ENCODE measurements around the gene KIF16B.
A peak's percentile ranks its signal among the peaks of the same experiment; 100 is the strongest.

Gene KIF16B

DNA sequence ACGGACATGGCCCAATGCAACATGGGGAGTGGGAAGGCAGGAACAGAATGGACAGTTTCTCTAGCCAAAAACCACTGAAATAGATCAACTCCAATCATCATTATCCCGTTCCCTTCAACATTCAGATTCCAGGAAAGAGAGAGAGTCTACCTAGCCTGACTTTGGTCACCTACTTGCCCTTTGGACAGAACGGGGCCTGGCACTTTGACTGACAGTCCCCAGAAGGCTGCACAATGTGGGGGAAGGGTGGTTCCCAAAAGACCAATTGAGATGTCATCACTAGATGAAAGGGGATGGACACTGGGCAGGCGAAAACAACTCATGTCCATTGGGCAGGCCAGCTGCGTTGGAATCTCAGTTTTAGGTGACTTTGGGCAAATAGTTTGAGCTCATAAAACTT lies 15.0 kb upstream of the KIF16B start:
- Histone ChIP-seq H3K4me3 (ENCODE audit: low read depth, low read length) (no peak overlapping the region), H3K27me3 (ENCODE audit: insufficient read depth, low read depth, severe bottlenecking) (no peaks in the 10 kb centered on the region), H3K36me3 (no peaks in the 10 kb centered on the region), H3K27ac (no peak overlapping the region), H3K9me3 (ENCODE audit: severe bottlenecking) (no peaks in the 10 kb centered on the region)
- no peak for DNase-seq
- TF ChIP-seq, protein P1, sequence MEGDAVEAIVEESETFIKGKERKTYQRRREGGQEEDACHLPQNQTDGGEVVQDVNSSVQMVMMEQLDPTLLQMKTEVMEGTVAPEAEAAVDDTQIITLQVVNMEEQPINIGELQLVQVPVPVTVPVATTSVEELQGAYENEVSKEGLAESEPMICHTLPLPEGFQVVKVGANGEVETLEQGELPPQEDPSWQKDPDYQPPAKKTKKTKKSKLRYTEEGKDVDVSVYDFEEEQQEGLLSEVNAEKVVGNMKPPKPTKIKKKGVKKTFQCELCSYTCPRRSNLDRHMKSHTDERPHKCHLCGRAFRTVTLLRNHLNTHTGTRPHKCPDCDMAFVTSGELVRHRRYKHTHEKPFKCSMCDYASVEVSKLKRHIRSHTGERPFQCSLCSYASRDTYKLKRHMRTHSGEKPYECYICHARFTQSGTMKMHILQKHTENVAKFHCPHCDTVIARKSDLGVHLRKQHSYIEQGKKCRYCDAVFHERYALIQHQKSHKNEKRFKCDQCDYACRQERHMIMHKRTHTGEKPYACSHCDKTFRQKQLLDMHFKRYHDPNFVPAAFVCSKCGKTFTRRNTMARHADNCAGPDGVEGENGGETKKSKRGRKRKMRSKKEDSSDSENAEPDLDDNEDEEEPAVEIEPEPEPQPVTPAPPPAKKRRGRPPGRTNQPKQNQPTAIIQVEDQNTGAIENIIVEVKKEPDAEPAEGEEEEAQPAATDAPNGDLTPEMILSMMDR (IDR thresholded peaks at IDR 0.05; ENCODE audit: low read depth, low read length): no peak

DNA sequence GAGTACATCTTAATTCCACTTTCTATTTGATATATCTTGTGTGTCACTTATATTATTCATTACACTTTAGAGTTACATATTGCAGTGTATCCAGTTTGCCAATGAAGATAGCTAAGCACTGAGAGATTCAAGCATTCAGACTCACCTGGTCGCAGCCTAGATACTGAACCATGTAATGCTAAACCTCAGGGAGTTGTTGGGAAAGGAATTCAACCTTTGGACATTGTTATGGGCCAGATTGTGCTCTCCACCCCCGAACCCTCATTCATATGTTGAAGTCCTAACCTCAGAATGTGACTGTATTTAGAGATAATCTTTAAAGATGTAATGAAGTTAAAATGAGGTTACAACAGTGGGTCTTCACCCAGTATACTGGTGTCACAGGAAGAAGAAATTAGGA lies 13.8 kb upstream of the KIF16B start:
- no peak for DNase-seq
- H3K27me3 ChIP-seq (ENCODE audit: insufficient read depth, low read depth, severe bottlenecking): no peaks in the 10 kb centered on the region
- no peaks in the 10 kb centered on the region for H3K36me3 ChIP-seq
- H3K27ac ChIP-seq: no peak overlapping the region
- TF ChIP-seq, protein P1 (IDR thresholded peaks at IDR 0.05; ENCODE audit: low read depth, low read length): no peak
- no peak overlapping the region for H3K4me3 ChIP-seq (ENCODE audit: low read depth, low read length)
- no peaks in the 10 kb centered on the region for H3K9me3 ChIP-seq (ENCODE audit: severe bottlenecking)

DNA sequence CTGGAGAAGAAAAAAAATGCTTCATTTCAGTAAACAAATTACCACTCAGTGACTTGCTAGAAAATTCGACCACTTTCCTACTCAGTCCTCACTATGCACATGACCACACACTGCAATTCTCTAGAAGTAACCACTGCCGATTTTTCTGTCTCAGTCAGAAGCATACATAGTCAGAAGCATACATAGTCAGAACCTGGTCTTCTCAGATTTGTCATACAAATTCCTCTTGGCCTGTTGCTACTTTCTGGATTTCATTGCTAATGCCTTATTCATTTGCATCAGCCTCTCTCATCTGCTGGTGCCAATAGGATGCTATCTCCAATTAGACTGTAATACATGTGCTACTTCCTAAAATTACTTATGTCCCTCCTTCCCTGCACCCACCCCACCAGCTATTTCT lies 10.2 kb upstream of the KIF16B start:
- H3K27ac ChIP-seq: no peak overlapping the region
- no peak for DNase-seq
- no peaks in the 10 kb centered on the region for H3K9me3 ChIP-seq (ENCODE audit: severe bottlenecking)
- H3K36me3 ChIP-seq: no peaks in the 10 kb centered on the region
- TF ChIP-seq, protein P1 (IDR thresholded peaks at IDR 0.05; ENCODE audit: low read depth, low read length): no peak
- no peaks in the 10 kb centered on the region for H3K27me3 ChIP-seq (ENCODE audit: insufficient read depth, low read depth, severe bottlenecking)
- H3K4me3 ChIP-seq (ENCODE audit: low read depth, low read length): no peak overlapping the region

DNA sequence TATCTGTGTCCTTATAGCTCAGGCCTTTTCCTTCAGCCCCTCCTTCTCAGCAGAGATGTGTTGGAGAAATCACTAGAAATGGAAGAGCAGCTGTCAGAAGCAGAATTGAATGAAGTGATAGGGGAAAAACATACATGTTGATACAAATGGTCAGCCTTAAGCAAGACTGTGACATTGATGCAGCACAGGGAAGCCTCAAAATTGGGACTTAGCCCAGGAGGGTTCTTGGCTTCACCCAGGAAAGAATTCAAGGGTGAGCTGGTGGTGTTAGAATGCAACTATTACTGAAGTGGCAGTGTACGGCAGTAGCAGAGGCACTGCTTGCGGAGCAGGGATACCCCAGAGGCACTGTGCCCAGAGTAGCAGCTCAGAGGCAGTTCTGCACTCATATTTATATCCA lies 8.0 kb upstream of the KIF16B start:
- no peaks in the 10 kb centered on the region for H3K9me3 ChIP-seq (ENCODE audit: severe bottlenecking)
- TF ChIP-seq, protein P1 (IDR thresholded peaks at IDR 0.05; ENCODE audit: low read depth, low read length): no peak

DNA sequence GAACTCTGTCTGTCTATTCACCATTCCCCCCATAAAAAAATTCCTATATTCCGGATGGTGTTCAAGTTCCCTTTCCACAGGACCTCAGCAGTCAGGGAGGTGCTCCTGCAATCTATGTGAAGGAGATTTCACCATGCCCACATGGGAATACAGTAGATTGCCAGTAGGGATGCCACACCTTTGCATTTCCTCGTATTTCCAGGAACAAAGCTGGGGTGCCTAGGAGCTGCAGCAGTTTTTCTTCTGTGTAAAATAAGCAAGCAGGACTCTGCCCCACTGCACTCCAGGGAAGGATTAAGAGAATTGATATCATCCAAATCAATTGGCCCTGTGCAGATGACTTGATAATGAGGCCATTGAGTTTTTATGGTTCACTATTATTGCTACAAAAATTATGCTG lies 7.4 kb upstream of the KIF16B start:
- no peaks in the 10 kb centered on the region for H3K9me3 ChIP-seq (ENCODE audit: severe bottlenecking)
- H3K27ac ChIP-seq: peak overlapping the region; percentile 11
- no peaks in the 10 kb centered on the region for H3K27me3 ChIP-seq (ENCODE audit: insufficient read depth, low read depth, severe bottlenecking)
- no peak for DNase-seq
- no peak overlapping the region for H3K4me3 ChIP-seq (ENCODE audit: low read depth, low read length)
- no peaks in the 10 kb centered on the region for H3K36me3 ChIP-seq
- TF ChIP-seq, protein P1 (IDR thresholded peaks at IDR 0.05; ENCODE audit: low read depth, low read length): no peak

More for the DNA sequence above, 8.0 kb upstream of the KIF16B start:
- H3K27me3 ChIP-seq (ENCODE audit: insufficient read depth, low read depth, severe bottlenecking): no peaks in the 10 kb centered on the region
- no peak for DNase-seq
- H3K4me3 ChIP-seq (ENCODE audit: low read depth, low read length): no peak overlapping the region
- no peaks in the 10 kb centered on the region for H3K36me3 ChIP-seq
- H3K27ac ChIP-seq: no peak overlapping the region

DNA sequence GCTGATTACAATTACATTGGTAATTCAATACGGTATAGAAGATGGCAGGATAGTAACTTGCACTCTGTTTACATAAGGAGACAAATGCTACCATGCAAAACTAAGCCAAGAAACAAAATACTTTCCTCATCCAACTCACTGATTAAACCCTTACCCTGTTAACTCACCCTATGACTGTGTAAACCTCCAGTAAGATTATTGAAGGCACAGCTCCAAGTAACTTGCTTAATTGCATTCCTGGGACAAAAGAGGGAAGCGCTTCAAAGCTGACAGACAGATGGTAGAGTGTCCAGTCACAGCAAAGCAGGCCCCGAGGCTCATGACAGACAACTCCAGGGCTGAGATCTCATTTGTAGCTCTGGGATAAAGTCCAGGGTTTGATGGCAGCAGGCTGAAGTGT lies 6.9 kb upstream of the KIF16B start:
- no peaks in the 10 kb centered on the region for H3K36me3 ChIP-seq
- no peak overlapping the region for H3K4me3 ChIP-seq (ENCODE audit: low read depth, low read length)
- H3K27ac ChIP-seq: peak overlapping the region; percentile 11
- H3K9me3 ChIP-seq (ENCODE audit: severe bottlenecking): no peaks in the 10 kb centered on the region
- no peaks in the 10 kb centered on the region for H3K27me3 ChIP-seq (ENCODE audit: insufficient read depth, low read depth, severe bottlenecking)
- peak; percentile 80 for DNase-seq
- TF ChIP-seq, protein P1 (IDR thresholded peaks at IDR 0.05; ENCODE audit: low read depth, low read length): no peak

All from WERI-Rb-1 (cell line).